ENCODE data around the gene KRT4. TPM values are rescaled to one million over a fixed set of nuclear protein-coding genes. Genes with fewer than 3 reads are reported as not detected.

The KRT4 gene
- total and polyA plus RNA-seq, 7 donors: 0.12 to 1.7 (median 0.43) TPM; not detected in 3

DNA sequence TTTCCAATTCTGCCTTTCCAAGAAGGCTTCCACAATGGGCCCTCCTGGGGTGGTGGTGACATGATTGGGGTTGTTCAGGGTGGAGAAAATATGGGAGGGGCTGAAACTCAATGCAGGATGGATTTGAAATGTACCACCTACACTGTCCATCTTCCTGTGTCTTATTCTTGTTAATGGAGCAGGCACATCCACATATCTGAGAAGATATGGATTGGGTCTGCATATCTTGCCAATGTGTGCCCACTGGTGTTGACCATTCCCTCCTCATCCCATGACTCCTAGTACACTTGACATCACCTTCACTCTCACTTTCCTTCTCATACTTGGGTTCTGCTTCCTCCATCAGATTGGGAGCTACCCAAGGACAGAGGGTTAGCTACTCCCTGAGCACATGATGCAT is 44.0 kb downstream of the KRT4 start:
- Histone ChIP-seq H3K27ac (no peak overlapping the region), H3K36me3 (ENCODE audit: insufficient read depth in 1 of 2, low read depth in 1 of 2) (no peaks in the 10 kb centered on the region), H3K27me3 (ENCODE audit: insufficient read depth in 3 of 3, low read length in 2 of 3) (peaks cover 0 to 11% (median 0%) of the 10 kb centered on the region in 3 donors), H3K4me3 (no peak overlapping the region), H3K4me1 (no peaks in the 10 kb centered on the region), H3K9me3 (no peaks in the 10 kb centered on the region)
- no peak for TF ChIP-seq CTCF (IDR thresholded peaks at IDR 0.05)
- intact Hi-C loops (cut with DNase I): no loop called here
- DNase-seq (no peak), ATAC-seq (no peak)

GRCh38 chr12:52769354-52769753 is 44.6 kb downstream of the KRT4 start:
- no peaks in the 10 kb centered on the region for H3K4me1 ChIP-seq
- 56 to 64% (median 62%) methylated on average over 3 of the region's 3 CpGs for WGBS, 3 donors
- H3K4me3 ChIP-seq: no peak overlapping the region
- TF ChIP-seq CTCF (IDR thresholded peaks at IDR 0.05): no peak
- intact Hi-C loops (cut with DNase I): no loop called here
- ATAC-seq: no peak
- H3K27me3 ChIP-seq (ENCODE audit: insufficient read depth in 3 of 3, low read length in 2 of 3): peaks cover 0 to 11% (median 0%) of the 10 kb centered on the region in 3 donors
- H3K36me3 ChIP-seq (ENCODE audit: insufficient read depth in 1 of 2, low read depth in 1 of 2): no peaks in the 10 kb centered on the region
- H3K27ac ChIP-seq: no peak overlapping the region
- no peak for DNase-seq
- no peaks in the 10 kb centered on the region for H3K9me3 ChIP-seq

DNA sequence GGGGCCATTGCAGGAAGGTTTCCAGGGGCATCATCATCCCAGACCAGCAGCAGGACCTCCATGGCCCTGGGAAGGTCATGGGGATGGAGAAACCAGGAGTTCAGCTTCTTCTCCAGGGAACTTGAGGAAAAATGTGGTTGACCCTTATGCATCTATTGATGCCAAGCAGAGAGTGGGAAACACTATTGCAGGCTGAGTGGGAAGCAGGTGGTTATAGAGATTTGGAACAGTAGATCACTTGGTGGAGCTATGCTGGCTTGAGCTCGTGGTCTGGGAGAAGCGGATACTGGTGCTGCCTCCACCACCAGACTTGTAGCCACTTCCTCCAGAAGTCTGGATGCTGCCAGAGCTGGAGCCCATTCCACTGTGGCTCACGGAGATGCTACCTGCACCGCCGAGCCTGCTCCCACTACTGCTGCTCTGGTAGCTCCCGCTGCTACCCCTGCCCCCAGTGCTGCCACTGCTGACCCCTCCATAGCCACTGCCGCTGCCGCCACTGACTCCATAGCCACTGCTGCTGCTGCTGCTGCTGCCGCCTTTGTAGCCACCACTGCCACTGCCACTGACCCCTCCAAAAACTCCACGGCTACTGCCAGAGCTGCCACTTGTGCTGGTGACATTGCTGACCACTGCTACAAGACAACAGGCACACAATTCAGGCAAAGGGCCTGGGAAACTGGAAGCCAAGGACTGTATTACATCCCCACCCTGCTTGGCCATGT is 45.3 kb downstream of the KRT4 start:
- no peaks in the 10 kb centered on the region for H3K36me3 ChIP-seq (ENCODE audit: insufficient read depth in 1 of 2, low read depth in 1 of 2)
- ATAC-seq: no peak
- WGBS, 3 donors: 79 to 84% (median 79%) methylated on average over 10 of the region's 10 CpGs
- H3K9me3 ChIP-seq: no peaks in the 10 kb centered on the region
- H3K27ac ChIP-seq: no peak overlapping the region
- H3K4me1 ChIP-seq: no peaks in the 10 kb centered on the region
- H3K27me3 ChIP-seq (ENCODE audit: insufficient read depth in 3 of 3, low read length in 2 of 3): peaks cover 0 to 11% (median 0%) of the 10 kb centered on the region in 3 donors
- no peak for DNase-seq
- intact Hi-C loops (cut with DNase I): no loop called here
- no peak for TF ChIP-seq CTCF (IDR thresholded peaks at IDR 0.05)
- no peak overlapping the region for H3K4me3 ChIP-seq

- TF ChIP-seq CTCF (IDR thresholded peaks at IDR 0.05): no peak
These were observed 46.5 kb downstream of the KRT4 start for GRCh38 chr12:52767427-52767826.

GRCh38 chr12:52767020-52767379 is 46.9 kb downstream of the KRT4 start:
- Histone ChIP-seq H3K9me3 (no peaks in the 10 kb centered on the region), H3K27me3 (ENCODE audit: insufficient read depth in 3 of 3, low read length in 2 of 3) (peaks cover 0 to 11% (median 0%) of the 10 kb centered on the region in 3 donors), H3K4me3 (no peak overlapping the region), H3K36me3 (ENCODE audit: insufficient read depth in 1 of 2, low read depth in 1 of 2) (no peaks in the 10 kb centered on the region), H3K4me1 (no peaks in the 10 kb centered on the region), H3K27ac (no peak overlapping the region)
- TF ChIP-seq CTCF (IDR thresholded peaks at IDR 0.05): no peak
- WGBS, 3 donors: 63 to 79% (median 66%) methylated on average over 1 of the region's 1 CpG
- ATAC-seq (no peak), DNase-seq (no peak)
- intact Hi-C loops (cut with DNase I): no loop called here

More at GRCh38 chr12:52767427-52767826, 46.5 kb downstream of the KRT4 start:
- H3K9me3 ChIP-seq: no peaks in the 10 kb centered on the region
- ATAC-seq (no peak), DNase-seq (no peak)
- H3K4me1 ChIP-seq: no peaks in the 10 kb centered on the region
- H3K27ac ChIP-seq: no peak overlapping the region
- 31 to 37% (median 33%) methylated on average over 3 of the region's 3 CpGs for WGBS, 3 donors
- no peaks in the 10 kb centered on the region for H3K36me3 ChIP-seq (ENCODE audit: insufficient read depth in 1 of 2, low read depth in 1 of 2)
- intact Hi-C loops (cut with DNase I): no loop called here
- peaks cover 0 to 11% (median 0%) of the 10 kb centered on the region in 3 donors for H3K27me3 ChIP-seq (ENCODE audit: insufficient read depth in 3 of 3, low read length in 2 of 3)
- no peak overlapping the region for H3K4me3 ChIP-seq

Measured in psoas muscle (tissue), 8 donors.